Rectal smooth muscle tissue (tissue), 1 donor: ENCODE data around the gene PPP1CC.

Source experiments
- H3K27ac ChIP-seq: one replicate; pipeline ENCODE4 v1.7.0; 2013; ENCODE audit warnings: low read depth, low read length, inconsistent platforms
- H3K27me3 ChIP-seq: one replicate; pipeline ENCODE4 v1.7.0; 2013; ENCODE audit warnings: low read length; ENCODE audit not compliant: control insufficient read depth, insufficient read depth
- H3K36me3 ChIP-seq: one replicate; pipeline ENCODE4 v1.7.0; 2013; ENCODE audit warnings: low read length; ENCODE audit not compliant: control insufficient read depth, insufficient read depth
- H3K4me1 ChIP-seq: one replicate; pipeline ENCODE4 v1.7.0; 2013; ENCODE audit warnings: low read length; ENCODE audit not compliant: control insufficient read depth, insufficient read depth
- H3K4me3 ChIP-seq: one replicate; pipeline ENCODE4 v1.7.0; 2013; ENCODE audit warnings: low read length
- H3K9ac ChIP-seq: one replicate; pipeline ENCODE4 v1.7.0; 2013; ENCODE audit warnings: low read length

Gene PPP1CC

GRCh38 chr12:110742718-110743570 lies at the start of gene PPP1CC:
Gene PPP1CC (minus strand): TSS chr12:110742891. CDS start chr12:110742707, 184 bp downstream.
- Histone ChIP-seq H3K27ac (peak within 1 kb of the TSS; percentile 90), H3K4me1 (peaks cover 21% of the 10 kb centered on the region), H3K4me3 (peak within 1 kb of the TSS; percentile 92), H3K36me3 (no peaks in the 10 kb centered on the region), H3K27me3 (no peaks in the 10 kb centered on the region), H3K9ac (peak within 1 kb of the TSS; percentile 81)

GRCh38 chr12:110791589-110791988 lies 48.9 kb upstream of the PPP1CC start:
- H3K36me3 ChIP-seq = no peaks in the 10 kb centered on the region
- H3K4me1 ChIP-seq = peaks cover 2% of the 10 kb centered on the region
- no peak overlapping the region for H3K27ac ChIP-seq
- no peak overlapping the region for H3K9ac ChIP-seq
- H3K27me3 ChIP-seq = no peaks in the 10 kb centered on the region
- H3K4me3 ChIP-seq = no peak overlapping the region

GRCh38 chr12:110790301-110790700 lies 47.6 kb upstream of the PPP1CC start:
- H3K4me1 ChIP-seq = peaks cover 2% of the 10 kb centered on the region
- H3K27me3 ChIP-seq = no peaks in the 10 kb centered on the region
- peak overlapping the region; percentile 19 for H3K27ac ChIP-seq
- H3K9ac ChIP-seq = no peak overlapping the region
- no peak overlapping the region for H3K4me3 ChIP-seq
- H3K36me3 ChIP-seq = no peaks in the 10 kb centered on the region

GRCh38 chr12:110786012-110786411 lies 43.3 kb upstream of the PPP1CC start:
- Histone ChIP-seq H3K36me3 (no peaks in the 10 kb centered on the region), H3K27ac (no peak overlapping the region), H3K9ac (no peak overlapping the region), H3K27me3 (no peaks in the 10 kb centered on the region), H3K4me3 (no peak overlapping the region), H3K4me1 (peaks cover 2% of the 10 kb centered on the region)

- no peaks in the 10 kb centered on the region for H3K27me3 ChIP-seq
- H3K4me1 ChIP-seq = no peaks in the 10 kb centered on the region
- no peak overlapping the region for H3K27ac ChIP-seq
- H3K9ac ChIP-seq = no peak overlapping the region
- no peaks in the 10 kb centered on the region for H3K36me3 ChIP-seq
- H3K4me3 ChIP-seq = no peak overlapping the region
These were observed 42.5 kb upstream of the PPP1CC start for GRCh38 chr12:110785240-110785639.

GRCh38 chr12:110782922-110783321 lies 40.2 kb upstream of the PPP1CC start:
- Histone ChIP-seq H3K27me3 (no peaks in the 10 kb centered on the region), H3K4me3 (no peak overlapping the region), H3K27ac (no peak overlapping the region), H3K4me1 (no peaks in the 10 kb centered on the region), H3K36me3 (no peaks in the 10 kb centered on the region), H3K9ac (no peak overlapping the region)

GRCh38 chr12:110782094-110782493 lies 39.4 kb upstream of the PPP1CC start:
- no peak overlapping the region for H3K9ac ChIP-seq
- H3K4me3 ChIP-seq = no peak overlapping the region
- no peaks in the 10 kb centered on the region for H3K4me1 ChIP-seq
- H3K27ac ChIP-seq = no peak overlapping the region
- no peaks in the 10 kb centered on the region for H3K27me3 ChIP-seq
- H3K36me3 ChIP-seq = no peaks in the 10 kb centered on the region

- H3K36me3 ChIP-seq = no peaks in the 10 kb centered on the region
- no peak overlapping the region for H3K9ac ChIP-seq
- no peak overlapping the region for H3K27ac ChIP-seq
- H3K4me1 ChIP-seq = no peaks in the 10 kb centered on the region
- no peaks in the 10 kb centered on the region for H3K27me3 ChIP-seq
- H3K4me3 ChIP-seq = no peak overlapping the region
These were observed 37.8 kb upstream of the PPP1CC start for GRCh38 chr12:110780448-110780847.

- Histone ChIP-seq H3K27ac (peak overlapping the region; percentile 11), H3K27me3 (no peaks in the 10 kb centered on the region), H3K4me3 (no peak overlapping the region), H3K4me1 (no peaks in the 10 kb centered on the region), H3K36me3 (no peaks in the 10 kb centered on the region), H3K9ac (no peak overlapping the region)
These were observed 36.3 kb upstream of the PPP1CC start for GRCh38 chr12:110778833-110779577.

GRCh38 chr12:110776410-110776809 lies 33.7 kb upstream of the PPP1CC start:
- no peaks in the 10 kb centered on the region for H3K36me3 ChIP-seq
- no peaks in the 10 kb centered on the region for H3K4me1 ChIP-seq
- H3K4me3 ChIP-seq = no peak overlapping the region
- no peak overlapping the region for H3K9ac ChIP-seq
- H3K27ac ChIP-seq = no peak overlapping the region
- no peaks in the 10 kb centered on the region for H3K27me3 ChIP-seq

- no peaks in the 10 kb centered on the region for H3K4me1 ChIP-seq
- no peak overlapping the region for H3K27ac ChIP-seq
- no peak overlapping the region for H3K4me3 ChIP-seq
- no peaks in the 10 kb centered on the region for H3K27me3 ChIP-seq
- H3K36me3 ChIP-seq = no peaks in the 10 kb centered on the region
- no peak overlapping the region for H3K9ac ChIP-seq
These were observed 33.3 kb upstream of the PPP1CC start for GRCh38 chr12:110775997-110776396.

GRCh38 chr12:110774824-110775223 lies 32.1 kb upstream of the PPP1CC start:
- no peak overlapping the region for H3K4me3 ChIP-seq
- no peaks in the 10 kb centered on the region for H3K36me3 ChIP-seq

More at GRCh38 chr12:110774824-110775223, 32.1 kb upstream of the PPP1CC start:
- Histone ChIP-seq H3K9ac (no peak overlapping the region), H3K27me3 (no peaks in the 10 kb centered on the region), H3K4me1 (no peaks in the 10 kb centered on the region), H3K27ac (no peak overlapping the region)
